Parathyroid adenoma (tissue), 2 donors: ENCODE data around the gene POLE.

ENCODE experiments used
- H2AFZ ChIP-seq: fragments of 300-600 bp; sonication (generic); one replicate; pipeline ENCODE4 v1.7.0; 2017; ENCODE audit warnings: antibody characterized with exemption, mild to moderate bottlenecking
- H3K27ac ChIP-seq: fragments of 300-600 bp; sonication (generic); one replicate; pipeline ENCODE4 v1.7.0; 2017
- H3K27me3 ChIP-seq: fragments of 300-600 bp; sonication (generic); one replicate; pipeline ENCODE4 v1.7.0; 2017; ENCODE audit warnings: low read length; ENCODE audit not compliant: control insufficient read depth, insufficient read depth
- H3K36me3 ChIP-seq: fragments of 300-600 bp; sonication (generic); one replicate; pipeline ENCODE4 v1.7.0; 2017; ENCODE audit warnings: low read length; ENCODE audit not compliant: control insufficient read depth, insufficient read depth
- H3K4me1 ChIP-seq: fragments of 300-600 bp; sonication (generic); one replicate; pipeline ENCODE4 v1.7.0; 2017; ENCODE audit warnings: control low read depth
- H3K4me2 ChIP-seq: fragments of 300-600 bp; sonication (generic); one replicate; pipeline ENCODE4 v1.7.0; 2017; ENCODE audit warnings: low read length
- H3K4me3 ChIP-seq: fragments of 300-600 bp; sonication (generic); one replicate; pipeline ENCODE4 v1.7.0; 2017; ENCODE audit warnings: low read depth, low read length
- H3K79me2 ChIP-seq: fragments of 300-600 bp; sonication (generic); one replicate; pipeline ENCODE4 v1.7.0; 2017; ENCODE audit warnings: control low read depth
- H3K9ac ChIP-seq: fragments of 300-600 bp; sonication (generic); one replicate; pipeline ENCODE4 v1.7.0; 2017; ENCODE audit warnings: mild to moderate bottlenecking
- H3K9me3 ChIP-seq: fragments of 300-600 bp; sonication (generic); one replicate; pipeline ENCODE4 v1.7.0; 2017; ENCODE audit warnings: low read length; ENCODE audit not compliant: control insufficient read depth
- TF ChIP-seq, protein P1 (sequence below): fragments of 300-600 bp; sonication (generic); IDR thresholded peaks from one replicate; pipeline ENCODE4 v1.7.0; 2017; ENCODE audit warnings: antibody characterized with exemption, mild to moderate bottlenecking
- donor health status: primary hyperparathyroidism.

The POLE gene

DNA sequence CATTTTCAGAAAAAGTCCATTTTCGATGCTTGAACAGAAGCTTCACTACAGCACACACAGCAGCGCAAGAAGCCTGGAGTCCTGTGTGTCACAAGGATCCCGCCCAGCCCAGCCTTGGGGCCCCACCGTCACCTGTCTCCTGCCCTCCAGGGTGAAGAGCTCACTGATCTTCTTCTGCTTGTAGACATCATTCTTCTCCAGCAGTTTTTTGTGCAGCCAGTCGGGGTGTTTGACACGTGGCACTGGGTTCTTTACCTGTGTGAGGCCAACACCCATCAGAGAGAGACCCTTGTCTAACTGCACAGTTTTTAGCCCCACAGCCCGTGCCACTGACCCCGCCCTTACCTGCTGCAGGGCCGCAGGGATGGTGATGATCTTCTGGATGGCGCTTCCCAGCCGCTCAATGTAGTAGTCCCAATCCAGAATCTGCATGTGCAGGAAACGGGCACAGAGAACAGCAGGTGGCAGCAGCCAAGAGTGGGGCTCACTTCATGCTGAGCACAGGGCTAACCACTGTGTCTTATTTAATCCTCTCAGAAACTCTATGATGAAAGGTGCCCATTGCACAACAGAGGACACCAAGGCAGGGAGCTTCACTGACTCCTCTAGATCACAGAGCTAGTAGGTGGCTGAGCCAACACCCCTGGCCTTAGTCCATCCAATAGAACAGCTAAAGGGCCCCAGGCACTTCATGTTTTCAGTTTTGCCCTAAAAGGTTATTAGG, 30.0 kb downstream of the POLE start:
- H3K27me3 ChIP-seq = no peaks in the 10 kb centered on the region
- no peak overlapping the region for H3K4me2 ChIP-seq
- no peak overlapping the region for H3K9ac ChIP-seq
- H3K4me1 ChIP-seq = peaks cover 5% of the 10 kb centered on the region
- no peak overlapping the region for H3K4me3 ChIP-seq
- H3K9me3 ChIP-seq = no peaks in the 10 kb centered on the region
- H3K27ac ChIP-seq = no peak overlapping the region
- H3K79me2 ChIP-seq = no peaks in the 10 kb centered on the region
- no peak overlapping the region for H2AFZ ChIP-seq
- no peaks in the 10 kb centered on the region for H3K36me3 ChIP-seq
- TF ChIP-seq, protein P1, sequence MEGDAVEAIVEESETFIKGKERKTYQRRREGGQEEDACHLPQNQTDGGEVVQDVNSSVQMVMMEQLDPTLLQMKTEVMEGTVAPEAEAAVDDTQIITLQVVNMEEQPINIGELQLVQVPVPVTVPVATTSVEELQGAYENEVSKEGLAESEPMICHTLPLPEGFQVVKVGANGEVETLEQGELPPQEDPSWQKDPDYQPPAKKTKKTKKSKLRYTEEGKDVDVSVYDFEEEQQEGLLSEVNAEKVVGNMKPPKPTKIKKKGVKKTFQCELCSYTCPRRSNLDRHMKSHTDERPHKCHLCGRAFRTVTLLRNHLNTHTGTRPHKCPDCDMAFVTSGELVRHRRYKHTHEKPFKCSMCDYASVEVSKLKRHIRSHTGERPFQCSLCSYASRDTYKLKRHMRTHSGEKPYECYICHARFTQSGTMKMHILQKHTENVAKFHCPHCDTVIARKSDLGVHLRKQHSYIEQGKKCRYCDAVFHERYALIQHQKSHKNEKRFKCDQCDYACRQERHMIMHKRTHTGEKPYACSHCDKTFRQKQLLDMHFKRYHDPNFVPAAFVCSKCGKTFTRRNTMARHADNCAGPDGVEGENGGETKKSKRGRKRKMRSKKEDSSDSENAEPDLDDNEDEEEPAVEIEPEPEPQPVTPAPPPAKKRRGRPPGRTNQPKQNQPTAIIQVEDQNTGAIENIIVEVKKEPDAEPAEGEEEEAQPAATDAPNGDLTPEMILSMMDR = no peak

DNA sequence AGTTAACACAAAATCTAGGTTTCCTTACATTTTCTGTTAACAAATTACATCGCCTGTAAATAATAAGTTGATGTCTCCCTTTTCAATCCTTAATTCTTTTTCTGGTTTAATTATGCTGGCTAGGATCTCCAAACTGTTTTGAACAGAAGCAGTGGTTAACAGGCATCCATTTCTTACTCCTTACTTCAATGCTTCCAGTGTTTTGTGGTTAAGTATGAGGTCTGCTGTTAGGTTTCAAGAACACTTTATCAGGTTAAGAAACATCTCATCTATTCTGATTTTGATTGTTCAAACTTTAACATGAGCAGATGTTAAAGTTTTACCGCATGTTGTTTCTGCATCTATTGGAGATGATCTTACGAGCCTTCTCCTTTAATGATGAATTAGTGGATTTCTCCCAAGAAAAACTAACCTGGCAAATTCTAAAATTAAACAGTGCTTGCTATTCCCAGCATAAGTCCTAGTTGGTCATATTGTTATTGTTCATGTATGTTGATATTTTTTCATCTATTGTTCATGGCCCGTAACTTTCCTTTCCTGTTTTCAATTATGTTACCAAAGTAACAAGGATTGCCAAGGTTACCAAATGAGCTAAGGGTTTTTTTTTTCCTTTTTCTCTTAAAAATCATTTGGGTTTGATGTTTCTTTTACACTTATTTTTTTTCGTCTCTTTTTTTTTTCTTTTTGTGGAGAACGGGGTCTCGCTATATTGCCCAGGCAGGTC, 33.4 kb downstream of the POLE start:
- Histone ChIP-seq H3K4me3 (no peak overlapping the region), H3K4me2 (no peak overlapping the region), H3K27ac (no peak overlapping the region), H3K27me3 (no peaks in the 10 kb centered on the region), H3K4me1 (no peaks in the 10 kb centered on the region), H3K9ac (no peak overlapping the region), H3K9me3 (no peaks in the 10 kb centered on the region), H2AFZ (no peak overlapping the region), H3K36me3 (no peaks in the 10 kb centered on the region), H3K79me2 (no peaks in the 10 kb centered on the region)
- TF ChIP-seq, protein P1 = no peak

DNA sequence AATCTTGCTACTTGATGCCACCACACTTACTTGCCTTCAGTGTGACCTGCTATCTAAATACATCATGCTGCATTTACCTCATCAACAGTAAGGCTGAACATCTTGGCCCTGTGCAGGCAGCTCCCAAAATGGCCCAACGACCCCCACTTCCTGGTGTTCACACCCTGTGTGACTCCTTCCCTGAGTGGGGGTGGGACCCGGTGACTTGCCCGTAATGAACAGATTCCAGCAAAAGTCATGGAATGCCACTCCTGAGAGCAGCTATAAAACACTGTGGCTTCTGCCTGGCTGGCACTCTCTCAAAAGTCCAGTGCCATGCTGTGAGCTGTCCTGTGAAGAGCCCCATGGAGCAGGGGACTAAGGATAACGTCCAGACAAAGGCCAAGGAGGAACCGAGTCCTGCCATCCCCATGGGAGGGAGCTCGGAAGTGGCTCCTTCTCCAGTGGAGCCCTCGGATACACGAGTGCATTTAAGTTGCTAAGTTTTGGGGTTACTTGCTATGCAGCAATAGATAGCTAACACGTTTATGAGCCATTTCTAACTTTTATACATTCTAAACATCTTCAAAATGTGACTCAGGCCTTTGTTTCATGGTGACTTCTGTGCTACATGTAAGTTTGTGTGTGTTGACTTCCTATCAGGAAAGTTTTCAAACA, 35.6 kb downstream of the POLE start:
- TF ChIP-seq, protein P1 = no peak
- Histone ChIP-seq H2AFZ (no peak overlapping the region), H3K4me2 (no peak overlapping the region), H3K36me3 (no peaks in the 10 kb centered on the region), H3K9ac (no peak overlapping the region), H3K9me3 (no peaks in the 10 kb centered on the region), H3K27me3 (no peaks in the 10 kb centered on the region), H3K79me2 (no peaks in the 10 kb centered on the region), H3K4me1 (no peaks in the 10 kb centered on the region), H3K27ac (no peak overlapping the region), H3K4me3 (no peak overlapping the region)

DNA sequence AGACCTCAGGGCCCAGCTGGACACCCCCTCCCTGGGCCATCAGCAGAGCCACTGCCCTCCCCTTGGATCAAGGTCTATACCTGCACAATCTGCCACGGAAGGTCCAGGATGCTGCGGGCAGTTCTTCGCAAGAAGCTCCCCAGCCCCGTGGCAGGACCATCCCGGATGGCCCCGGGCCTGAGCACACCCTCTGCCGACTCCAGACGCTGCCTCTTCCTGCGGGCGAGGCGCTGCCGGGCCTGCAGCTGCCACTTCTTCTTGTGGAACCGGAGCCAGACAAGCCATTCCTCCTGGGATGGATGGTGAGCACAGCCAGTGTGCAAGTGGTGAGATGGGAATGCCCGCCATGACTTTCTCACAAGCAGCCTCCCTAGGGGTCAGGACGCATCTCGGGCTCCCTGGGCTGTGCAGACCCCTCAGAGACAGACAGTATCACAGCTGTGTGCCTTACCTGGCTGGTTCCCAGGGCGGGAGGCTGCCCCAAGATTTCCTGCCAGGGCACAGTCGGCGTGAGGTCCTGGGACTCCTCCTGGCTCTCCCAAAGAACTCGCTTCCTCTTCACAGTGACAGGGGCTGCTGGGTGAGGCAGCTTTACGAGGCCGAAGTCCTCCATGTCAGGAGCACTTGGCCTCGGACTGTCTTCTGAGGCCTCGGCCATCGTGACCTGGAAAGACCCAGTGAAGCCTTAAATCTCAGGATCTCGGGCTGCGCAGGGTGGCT, 37.8 kb downstream of the POLE start:
- Histone ChIP-seq H3K4me2 (no peak overlapping the region), H3K27me3 (no peaks in the 10 kb centered on the region), H3K9ac (no peak overlapping the region), H3K4me3 (no peak overlapping the region), H2AFZ (no peak overlapping the region), H3K79me2 (no peaks in the 10 kb centered on the region), H3K27ac (no peak overlapping the region), H3K4me1 (no peaks in the 10 kb centered on the region), H3K9me3 (no peaks in the 10 kb centered on the region), H3K36me3 (no peaks in the 10 kb centered on the region)
- TF ChIP-seq, protein P1 = no peak
